Ectodermal cell (in vitro differentiated cells): ENCODE measurements around the gene KNDC1.

Source experiments
- H3K27ac ChIP-seq: 2 replicates; pipeline ENCODE4 v1.7.0; 2013; ENCODE audit warnings: mild to moderate bottlenecking, low read depth, low read length; ENCODE audit not compliant: insufficient read depth, poor library complexity, severe bottlenecking
- H3K27me3 ChIP-seq: 2 replicates; pipeline ENCODE4 v1.7.0; 2013; ENCODE audit warnings: mild to moderate bottlenecking, low read length; ENCODE audit not compliant: insufficient read depth, control insufficient read depth, poor library complexity, severe bottlenecking
- H3K36me3 ChIP-seq: one replicate; pipeline ENCODE4 v1.7.0; 2013; ENCODE audit warnings: low read length; ENCODE audit not compliant: control insufficient read depth, insufficient read depth
- H3K4me1 ChIP-seq: one replicate; pipeline ENCODE4 v1.7.0; 2013; ENCODE audit warnings: low read length; ENCODE audit not compliant: control insufficient read depth, insufficient read depth
- H3K4me3 ChIP-seq: 2 replicates; pipeline ENCODE4 v1.7.0; 2013; ENCODE audit warnings: low read depth, low read length, control low read depth; ENCODE audit not compliant: insufficient read depth
- H3K9me3 ChIP-seq: 2 replicates; pipeline ENCODE4 v1.7.0; 2013; ENCODE audit warnings: mild to moderate bottlenecking, low read length, moderate library complexity; ENCODE audit not compliant: control insufficient read depth
- WGBS, 2 experiments: methylation state at CpG; one replicate each; pipeline ENCODE4 v1.1.7; 2013; ENCODE audit warnings: missing lambda C conversion rate in 2 of 2; 5-methylcytosine and 5-hydroxymethylcytosine counted together

The KNDC1 gene

GRCh38 chr10:133201948-133202725, 42.1 kb downstream of the KNDC1 start:
- Histone ChIP-seq H3K27ac (no peak overlapping the region), H3K4me3 (no peak overlapping the region), H3K36me3 (no peaks in the 10 kb centered on the region), H3K4me1 (peaks cover 11% of the 10 kb centered on the region), H3K27me3 (no peaks in the 10 kb centered on the region), H3K9me3 (no peaks in the 10 kb centered on the region)
- WGBS, 2 experiments: 89% methylated on average over 29 of the region's 29 CpGs

DNA sequence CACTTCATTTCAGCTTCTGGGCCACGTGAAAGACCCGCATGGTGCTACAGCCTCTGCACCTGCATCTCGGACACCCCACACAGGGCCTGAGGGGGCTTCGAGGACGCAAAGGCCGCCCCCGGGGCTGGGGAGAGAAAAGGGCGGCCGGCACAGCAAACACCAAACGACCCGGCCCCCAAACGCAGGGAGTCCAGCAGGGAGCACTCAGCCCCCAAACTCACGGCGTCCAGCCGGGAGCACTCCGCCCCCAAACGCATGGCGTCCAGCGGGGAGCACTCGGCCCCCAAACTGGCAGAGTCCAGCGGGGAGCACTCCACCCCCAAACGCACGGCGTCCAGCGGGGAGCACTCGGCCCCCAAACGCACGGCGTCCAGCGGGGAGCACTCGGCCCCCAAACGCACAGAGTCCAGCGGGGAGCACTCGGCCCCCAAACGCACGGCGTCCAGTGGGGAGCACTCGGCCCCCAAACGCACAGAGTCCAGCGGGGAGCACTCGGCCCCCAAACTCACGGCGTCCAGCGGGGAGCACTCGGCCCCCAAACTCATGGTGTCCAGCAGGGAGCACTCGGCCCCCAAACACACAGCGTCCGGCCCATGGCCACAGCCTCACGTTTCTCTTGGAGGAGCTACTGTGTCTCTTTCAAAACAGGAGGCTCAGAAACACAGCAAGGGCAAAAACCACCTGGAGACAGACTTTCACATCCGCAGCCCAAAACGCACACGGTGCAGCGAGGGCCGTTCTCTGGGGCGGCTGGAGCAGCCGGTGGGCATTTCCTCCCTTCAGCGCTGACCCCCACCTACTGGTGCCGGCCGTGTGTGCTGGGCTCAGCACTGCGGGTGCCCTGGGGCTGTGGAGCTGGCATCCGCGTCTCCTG, 43.0 kb downstream of the KNDC1 start:
- Histone ChIP-seq H3K27ac (no peak overlapping the region), H3K9me3 (no peaks in the 10 kb centered on the region), H3K36me3 (no peaks in the 10 kb centered on the region), H3K4me3 (no peak overlapping the region), H3K27me3 (no peaks in the 10 kb centered on the region), H3K4me1 (peaks cover 11% of the 10 kb centered on the region)
- WGBS, 2 experiments: 92 to 93% methylated on average over 61 to 62 of the region's 62 CpGs

GRCh38 chr10:133203652-133204195, 43.7 kb downstream of the KNDC1 start:
- no peaks in the 10 kb centered on the region for H3K36me3 ChIP-seq
- no peak overlapping the region for H3K27ac ChIP-seq
- no peak overlapping the region for H3K4me3 ChIP-seq
- WGBS, 2 experiments: 88 to 91% methylated on average over 31 of the region's 31 CpGs
- H3K27me3 ChIP-seq: no peaks in the 10 kb centered on the region
- H3K9me3 ChIP-seq: no peaks in the 10 kb centered on the region
- H3K4me1 ChIP-seq: peaks cover 11% of the 10 kb centered on the region

- no peak overlapping the region for H3K27ac ChIP-seq
- no peaks in the 10 kb centered on the region for H3K36me3 ChIP-seq
- no peaks in the 10 kb centered on the region for H3K9me3 ChIP-seq
- WGBS, 2 experiments: 95 to 96% methylated on average over 38 of the region's 38 CpGs
- no peaks in the 10 kb centered on the region for H3K27me3 ChIP-seq
- no peak overlapping the region for H3K4me3 ChIP-seq
- H3K4me1 ChIP-seq: peaks cover 11% of the 10 kb centered on the region
Measured at GRCh38 chr10:133204226-133205015, 44.4 kb downstream of the KNDC1 start.

GRCh38 chr10:133205146-133205545, 45.1 kb downstream of the KNDC1 start:
- no peaks in the 10 kb centered on the region for H3K36me3 ChIP-seq
- H3K9me3 ChIP-seq: no peaks in the 10 kb centered on the region
- peaks cover 5% of the 10 kb centered on the region for H3K4me1 ChIP-seq
- 85% methylated on average over 23 of the region's 23 CpGs for WGBS, 2 experiments
- no peak overlapping the region for H3K27ac ChIP-seq
- no peak overlapping the region for H3K4me3 ChIP-seq
- no peaks in the 10 kb centered on the region for H3K27me3 ChIP-seq

DNA sequence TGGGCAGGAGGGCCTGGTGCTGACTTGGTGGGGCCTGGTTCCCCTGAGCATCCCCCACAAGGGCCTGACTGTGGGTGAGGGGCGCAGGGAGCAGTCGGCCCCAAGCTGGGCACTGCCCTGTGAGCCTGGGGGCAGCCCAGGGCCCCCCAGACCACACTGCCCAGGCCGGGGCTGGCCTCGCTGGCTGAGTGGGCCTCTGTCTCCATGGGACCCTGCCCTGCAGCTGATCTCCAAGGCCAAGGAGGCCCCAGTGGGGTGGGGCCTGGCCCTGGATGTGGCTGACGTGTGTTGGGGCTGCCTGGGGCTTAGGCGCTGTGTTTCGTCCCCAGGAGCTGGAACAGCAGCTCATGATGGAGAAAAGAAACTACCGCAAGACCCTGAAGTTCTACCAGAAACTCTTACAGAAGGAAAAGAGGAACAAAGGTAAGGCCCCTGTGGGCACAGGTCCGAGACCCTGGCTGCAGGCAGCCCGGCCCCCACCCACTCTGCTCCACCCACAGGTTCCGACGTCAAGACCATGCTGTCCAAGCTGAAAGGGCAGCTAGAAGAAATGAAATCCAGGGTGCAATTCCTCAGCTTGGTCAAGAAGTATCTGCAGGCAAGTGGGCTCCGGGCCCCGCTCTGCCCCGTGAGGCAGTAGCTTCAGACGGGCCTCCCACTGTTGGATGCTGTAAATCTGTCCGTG, 46.5 kb downstream of the KNDC1 start:
- no peaks in the 10 kb centered on the region for H3K9me3 ChIP-seq
- H3K4me3 ChIP-seq: no peak overlapping the region
- no peaks in the 10 kb centered on the region for H3K36me3 ChIP-seq
- H3K4me1 ChIP-seq: no peaks in the 10 kb centered on the region
- 90 to 92% methylated on average over 17 of the region's 17 CpGs for WGBS, 2 experiments
- H3K27me3 ChIP-seq: no peaks in the 10 kb centered on the region
- H3K27ac ChIP-seq: no peak overlapping the region

- Histone ChIP-seq H3K36me3 (no peaks in the 10 kb centered on the region), H3K4me1 (no peaks in the 10 kb centered on the region), H3K4me3 (no peak overlapping the region), H3K27ac (no peak overlapping the region), H3K9me3 (no peaks in the 10 kb centered on the region), H3K27me3 (no peaks in the 10 kb centered on the region)
- WGBS, 2 experiments: 95 to 96% methylated on average over 36 of the region's 36 CpGs
Measured at GRCh38 chr10:133207041-133207600, 47.1 kb downstream of the KNDC1 start.

- H3K36me3 ChIP-seq: no peaks in the 10 kb centered on the region
- 96% methylated on average over 17 of the region's 17 CpGs for WGBS, 2 experiments
- no peaks in the 10 kb centered on the region for H3K9me3 ChIP-seq
- H3K4me3 ChIP-seq: no peak overlapping the region
- no peaks in the 10 kb centered on the region for H3K27me3 ChIP-seq
- no peaks in the 10 kb centered on the region for H3K4me1 ChIP-seq
- no peak overlapping the region for H3K27ac ChIP-seq
Measured at GRCh38 chr10:133207627-133208026, 47.6 kb downstream of the KNDC1 start.

DNA sequence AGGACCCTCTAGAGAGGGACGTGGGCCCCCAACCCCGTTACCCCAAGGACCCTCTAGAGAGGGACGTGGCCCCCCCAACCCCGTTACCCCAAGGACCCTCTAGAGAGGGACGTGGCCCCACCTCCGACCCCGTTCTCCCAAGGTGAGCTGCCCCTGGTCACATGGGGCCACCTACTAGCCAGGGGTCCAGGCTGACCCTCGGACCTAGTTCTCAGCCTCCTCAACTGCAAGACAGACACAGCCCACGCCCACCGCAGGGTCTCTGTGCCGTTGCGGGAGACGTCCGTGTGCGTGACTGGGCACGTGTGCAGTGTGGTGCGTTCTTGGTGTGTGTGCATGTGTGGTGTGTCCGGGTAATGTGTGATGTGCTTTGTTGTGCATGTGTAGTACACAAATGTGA, 48.4 kb downstream of the KNDC1 start:
- Histone ChIP-seq H3K36me3 (no peaks in the 10 kb centered on the region), H3K4me1 (no peaks in the 10 kb centered on the region), H3K4me3 (no peak overlapping the region), H3K27me3 (no peaks in the 10 kb centered on the region), H3K9me3 (no peaks in the 10 kb centered on the region), H3K27ac (no peak overlapping the region)
- 92 to 93% methylated on average over 16 of the region's 18 CpGs for WGBS, 2 experiments
